B cell (primary cell): ENCODE data around the gene NOS1AP. TPM values are rescaled to one million over a fixed set of nuclear protein-coding genes. Genes with fewer than 3 reads are reported as not detected.

ENCODE experiments used
- ATAC-seq: fragments of 200-7000 bp; cut with Tn5 transposase; one replicate; pipeline ENCODE4 v1.10.0; 2021; ENCODE audit warnings: low read depth, mild to moderate bottlenecking, moderate number of reproducible peaks, moderate library complexity
- CTCF ChIA-PET: fragments of 350-600 bp; sonication (Branson Sonifier 250); formaldehyde crosslinking; loops from one replicate; lab custom pipeline; 2021; ENCODE audit warnings: antibody characterized with exemption, inconsistent platforms; lab: Charles Lee
- POLR2A ChIA-PET: fragments of 350-600 bp; sonication (Branson Sonifier 250); formaldehyde crosslinking; loops from one replicate; lab custom pipeline; 2021; ENCODE audit warnings: antibody characterized with exemption; lab: Charles Lee
- DNase-seq: peaks from one replicate; pipeline ENCODE4 v3.0.0; 2013
- H2AFZ ChIP-seq: 2 replicates; pipeline ENCODE4 v1.6.1; 2012; ENCODE audit warnings: mild to moderate bottlenecking, low read depth, low read length; ENCODE audit not compliant: insufficient read depth, poor library complexity, severe bottlenecking
- H3K27ac ChIP-seq, 2 donors: 1 replicate in 1 of 2; 2 replicates in 1 of 2; pipeline ENCODE4 v1.5.1; 2012 to 2013; ENCODE audit warnings: low read length in 2 of 2, mild to moderate bottlenecking in 2 of 2, moderate library complexity in 1 of 2
- H3K27me3 ChIP-seq, 4 experiments: fragments of 200-600 bp in 1 of 4; sonication (generic) in 1 of 4; replicated peaks in 1 of 4; 1 replicate in 2 of 4; 2 replicates in 2 of 4; pipeline versions ENCODE4 v1.6.1 to v1.7.0; 2013 to 2016; ENCODE audit warnings: low read length in 3 of 4, mild to moderate bottlenecking in 2 of 4, mixed read lengths in 1 of 4, moderate library complexity in 1 of 4; ENCODE audit not compliant: insufficient read depth in 4 of 4, control insufficient read depth in 3 of 4; ENCODE audit errors: control extremely low read depth in 1 of 4
- H3K36me3 ChIP-seq, 2 experiments: replicated peaks in 1 of 2; 1 replicate in 1 of 2; 2 replicates in 1 of 2; pipeline versions ENCODE4 v1.6.1 to v1.7.1; 2013; ENCODE audit warnings: low read length in 1 of 2; ENCODE audit not compliant: insufficient read depth in 2 of 2, control insufficient read depth in 1 of 2; ENCODE audit errors: control extremely low read depth in 1 of 2, extremely low read depth in 1 of 2
- H3K4me1 ChIP-seq, 2 donors: fragments of 200-600 bp in 1 of 2; sonication (generic) in 1 of 2; 1 replicate in 1 of 2; 2 replicates in 1 of 2; pipeline versions ENCODE4 v1.5.1 to v1.6.1; 2013 to 2017; ENCODE audit warnings: low read length in 2 of 2; ENCODE audit not compliant: control insufficient read depth in 2 of 2, insufficient read depth in 2 of 2
- H3K4me2 ChIP-seq: replicated peaks from 2 replicates; pipeline ENCODE3; 2012; ENCODE audit warnings: mild to moderate bottlenecking, low read depth, low read length; ENCODE audit not compliant: poor library complexity, severe bottlenecking
- H3K4me3 ChIP-seq, 5 experiments: fragments of 200-600 bp in 1 of 5; sonication (generic) in 1 of 5; 1 replicate in 3 of 5; 2 replicates in 2 of 5; pipeline versions ENCODE4 v1.5.1 to v1.7.0; 2011 to 2016; ENCODE audit warnings: low read length in 4 of 5, mild to moderate bottlenecking in 4 of 5, low read depth in 2 of 5, control low read depth in 1 of 5, moderate library complexity in 1 of 5; ENCODE audit not compliant: insufficient read depth in 1 of 5; ENCODE audit errors: control extremely low read depth in 1 of 5, extremely low read depth in 1 of 5
- H3K79me2 ChIP-seq: fragments of 200-600 bp; sonication (generic); one replicate; pipeline ENCODE4 v1.6.0; 2016; ENCODE audit warnings: low read length; ENCODE audit not compliant: control insufficient read depth, insufficient read depth
- H3K9ac ChIP-seq: fragments of 200-600 bp; sonication (generic); 2 replicates; pipeline ENCODE4 v1.6.1; 2017; ENCODE audit warnings: mild to moderate bottlenecking, low read length, moderate library complexity
- H3K9me3 ChIP-seq, 3 donors: one replicate each; pipeline versions ENCODE4 v1.6.1 to v1.7.1; 2013; ENCODE audit warnings: low read length in 2 of 3; ENCODE audit not compliant: control insufficient read depth in 2 of 3, insufficient read depth in 1 of 3; ENCODE audit errors: control extremely low read depth in 1 of 3
- H4K20me1 ChIP-seq: 2 replicates; pipeline ENCODE4 v1.6.0; 2012; ENCODE audit warnings: mild to moderate bottlenecking, low read length; ENCODE audit not compliant: insufficient read depth, control insufficient read depth, poor library complexity, severe bottlenecking
- H3K27ac Mint-ChIP-seq: one replicate; pipeline ENCODE4 v1.8.0; 2021; ENCODE audit warnings: mixed read lengths
- H3K27me3 Mint-ChIP-seq: one replicate; pipeline ENCODE4 v1.8.0; 2021; ENCODE audit warnings: mixed read lengths
- H3K4me1 Mint-ChIP-seq: one replicate; pipeline ENCODE4 v1.8.0; 2021; ENCODE audit warnings: mixed read lengths
- H3K4me3 Mint-ChIP-seq: one replicate; pipeline ENCODE4 v1.8.0; 2021; ENCODE audit warnings: mixed read lengths
- H3K9me3 Mint-ChIP-seq: one replicate; pipeline ENCODE4 v1.8.0; 2022; ENCODE audit warnings: mixed read lengths; ENCODE audit not compliant: insufficient read depth
- CTCF ChIP-seq: fragments of 200-600 bp; IDR thresholded peaks from one replicate; pipeline ENCODE4 v1.8.0; 2022; ENCODE audit warnings: antibody characterized with exemption, mild to moderate bottlenecking
- EZH2 ChIP-seq: IDR thresholded peaks from 2 replicates; pipeline ENCODE4 v1.6.1; 2012; ENCODE audit warnings: borderline replicate concordance, low read depth, mild to moderate bottlenecking, moderate library complexity, low read length; ENCODE audit not compliant: insufficient read depth, poor library complexity, severe bottlenecking
- WGBS: methylation state at CpG from one replicate; pipeline ENCODE4 v1.1.5; 2013; ENCODE audit warnings: missing lambda C conversion rate; ENCODE audit not compliant: insufficient coverage; 5-methylcytosine and 5-hydroxymethylcytosine counted together
- intact Hi-C: fragments of 100-400 bp; cut with micrococcal nuclease; formaldehyde crosslinking; loops from one replicate; pipeline ENCODE4 v1.10.0; 2022
- polyA plus RNA-seq: library from polyadenylated mRNA; depleted of rRNA; stranded (reverse); fragments of >200 nt; gene quantifications from 2 replicates; pipeline ENCODE4 v1.2.3, GENCODE V29; 2012
- total RNA-seq, 2 donors: library from RNA; stranded (reverse); fragments of 120-200 nt in 1 of 2; gene quantifications; 1 replicate in 1 of 2; 2 replicates in 1 of 2; pipeline versions ENCODE4 v1.2.3 to v1.2.4, GENCODE V29; 2013 to 2022

NOS1AP gene
- total and polyA plus RNA-seq, 2 donors (not counting 1 experiment from before 2014, with no cell fraction given), result 0.32 TPM; not detected in 1

GRCh38 chr1:162371611-162372010, 302.1 kb downstream of the NOS1AP start:
- ChIA-PET CTCF (no interaction called here), POLR2A (no interaction called here)
- no peak for DNase-seq
- Histone ChIP-seq H3K27me3 (no peaks in the 10 kb centered on the region), H4K20me1 (no peaks in the 10 kb centered on the region), H3K4me1 (no peaks in the 10 kb centered on the region), H3K4me3 (no peak overlapping the region), H3K27ac (no peak overlapping the region), H3K79me2 (no peaks in the 10 kb centered on the region), H3K4me2 (no peak overlapping the region), H2AFZ (no peak overlapping the region), H3K9ac (no peak overlapping the region), H3K9me3 (no peaks in the 10 kb centered on the region), H3K36me3 (no peaks in the 10 kb centered on the region)
- ATAC-seq, result no peak
- Mint-ChIP-seq H3K27ac (no peak overlapping the region), H3K27me3 (peaks cover 3% of the 10 kb centered on the region), H3K4me1 (no peaks in the 10 kb centered on the region), H3K9me3 (no peaks in the 10 kb centered on the region), H3K4me3 (no peak overlapping the region)
- no CpG with 5 or more reads among the region's 6 CpGs for WGBS
- no peak for TF ChIP-seq CTCF
- TF ChIP-seq EZH2, result no peak
- intact Hi-C loops, result no loop called here

GRCh38 chr1:162372159-162373071, 302.9 kb downstream of the NOS1AP start:
- ChIA-PET CTCF (no interaction called here), POLR2A (no interaction called here)
- Histone ChIP-seq H2AFZ (no peak overlapping the region), H3K4me2 (no peak overlapping the region), H4K20me1 (no peaks in the 10 kb centered on the region), H3K36me3 (no peaks in the 10 kb centered on the region), H3K27me3 (no peaks in the 10 kb centered on the region), H3K27ac (no peak overlapping the region), H3K4me1 (no peaks in the 10 kb centered on the region), H3K79me2 (no peaks in the 10 kb centered on the region), H3K9me3 (no peaks in the 10 kb centered on the region), H3K4me3 (no peak overlapping the region), H3K9ac (no peak overlapping the region)
- ATAC-seq (no peak), DNase-seq (no peak)
- no peaks in the 10 kb centered on the region for H3K9me3 Mint-ChIP-seq
- 29% methylated on average over 11 of the region's 13 CpGs for WGBS
- no peak overlapping the region for H3K27ac Mint-ChIP-seq
- intact Hi-C loops, result no loop called here
- no peak for TF ChIP-seq CTCF
- TF ChIP-seq EZH2, result no peak
- H3K4me3 Mint-ChIP-seq, result no peak overlapping the region
- H3K4me1 Mint-ChIP-seq, result no peaks in the 10 kb centered on the region
- peaks cover 3% of the 10 kb centered on the region for H3K27me3 Mint-ChIP-seq
